HG03066 (cell line): ENCODE data around the gene IREB2.

Experiments
- ATAC-seq: cut with Tn5 transposase; IDR thresholded peaks from one replicate; pipeline ENCODE4 v1.9.1; 2021; ENCODE audit warnings: low read depth; ENCODE audit not compliant: unreplicated experiment

Gene IREB2

GRCh38 chr15:78405336-78405924 is 32.6 kb upstream of the IREB2 start:
- ATAC-seq, result no peak

GRCh38 chr15:78406016-78406585 is 31.9 kb upstream of the IREB2 start:
- ATAC-seq, result no peak

- no peak for ATAC-seq
These were observed 30.2 kb upstream of the IREB2 start for GRCh38 chr15:78407608-78408354.

DNA sequence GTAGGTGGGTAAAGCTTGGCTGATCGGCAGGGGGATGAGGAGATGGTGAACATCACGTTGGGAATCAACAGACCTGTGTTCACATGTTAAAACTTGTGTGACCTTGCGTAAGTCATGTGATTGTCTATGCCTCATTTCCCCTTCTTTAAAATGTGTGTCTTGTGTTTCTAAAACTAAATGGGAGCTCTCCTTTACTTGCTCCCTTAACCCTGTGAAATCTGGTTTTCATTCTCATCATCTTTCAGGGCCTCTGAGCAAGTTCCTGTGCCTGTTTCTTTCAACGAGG is 29.7 kb upstream of the IREB2 start:
- no peak for ATAC-seq

DNA sequence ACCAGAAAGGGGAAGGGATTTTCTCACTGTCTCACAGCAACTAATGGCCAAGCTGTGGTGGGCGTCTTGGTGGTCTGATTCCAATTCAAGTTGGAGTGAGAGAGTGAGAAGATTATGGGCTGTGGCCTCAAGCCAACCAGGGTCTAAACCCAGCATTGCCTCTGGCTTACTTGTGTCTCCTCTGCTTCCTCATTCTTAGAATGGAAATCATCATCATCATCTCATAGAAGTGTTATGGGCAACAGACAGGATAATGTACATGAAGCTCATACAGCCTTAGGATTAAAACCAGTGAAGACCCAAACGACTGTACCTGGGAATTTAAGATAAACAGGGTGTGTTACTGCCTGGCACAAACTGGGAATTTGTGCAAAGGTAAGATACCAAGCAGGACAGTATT is 29.1 kb upstream of the IREB2 start:
- no peak for ATAC-seq

DNA sequence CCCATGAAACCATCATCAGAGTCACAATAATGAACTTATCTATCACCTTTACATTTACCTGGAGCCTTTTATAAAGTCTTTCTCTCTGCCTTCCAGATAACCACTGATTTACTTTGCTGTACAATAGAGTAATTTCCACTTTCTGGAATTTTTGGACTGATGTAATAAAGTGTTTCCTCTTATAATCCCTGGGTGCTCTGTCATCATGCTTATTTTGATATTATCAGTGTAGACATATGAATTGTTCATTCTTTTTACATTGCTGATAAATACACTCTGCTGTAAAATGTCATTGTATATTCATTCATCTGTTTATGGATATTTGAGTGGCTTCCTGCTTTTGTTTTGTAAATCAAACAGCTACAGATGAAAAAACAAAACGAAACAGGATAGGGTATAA is 27.0 kb upstream of the IREB2 start:
- ATAC-seq, result no peak

- ATAC-seq, result no peak
These were observed 23.3 kb upstream of the IREB2 start for GRCh38 chr15:78414621-78415250.

DNA sequence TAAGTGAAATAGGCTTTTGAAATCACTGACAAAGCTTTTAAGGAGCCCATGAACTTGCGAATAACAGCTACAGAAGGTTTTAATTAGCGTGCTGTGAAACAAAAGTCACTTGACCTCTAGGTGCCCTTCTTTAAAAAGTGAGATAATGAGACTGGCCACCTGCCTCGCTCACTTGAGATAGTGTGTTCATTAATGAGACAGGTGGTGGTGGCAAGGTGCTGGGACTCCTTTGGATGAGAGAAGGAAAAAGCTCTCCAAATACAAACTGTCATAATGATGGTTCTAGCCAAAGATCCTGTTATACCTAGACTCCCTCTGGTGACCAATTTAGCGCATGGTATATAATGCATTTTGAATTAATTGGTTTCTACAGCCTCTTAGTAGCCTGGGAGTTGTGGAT is 22.7 kb upstream of the IREB2 start:
- ATAC-seq, result no peak

DNA sequence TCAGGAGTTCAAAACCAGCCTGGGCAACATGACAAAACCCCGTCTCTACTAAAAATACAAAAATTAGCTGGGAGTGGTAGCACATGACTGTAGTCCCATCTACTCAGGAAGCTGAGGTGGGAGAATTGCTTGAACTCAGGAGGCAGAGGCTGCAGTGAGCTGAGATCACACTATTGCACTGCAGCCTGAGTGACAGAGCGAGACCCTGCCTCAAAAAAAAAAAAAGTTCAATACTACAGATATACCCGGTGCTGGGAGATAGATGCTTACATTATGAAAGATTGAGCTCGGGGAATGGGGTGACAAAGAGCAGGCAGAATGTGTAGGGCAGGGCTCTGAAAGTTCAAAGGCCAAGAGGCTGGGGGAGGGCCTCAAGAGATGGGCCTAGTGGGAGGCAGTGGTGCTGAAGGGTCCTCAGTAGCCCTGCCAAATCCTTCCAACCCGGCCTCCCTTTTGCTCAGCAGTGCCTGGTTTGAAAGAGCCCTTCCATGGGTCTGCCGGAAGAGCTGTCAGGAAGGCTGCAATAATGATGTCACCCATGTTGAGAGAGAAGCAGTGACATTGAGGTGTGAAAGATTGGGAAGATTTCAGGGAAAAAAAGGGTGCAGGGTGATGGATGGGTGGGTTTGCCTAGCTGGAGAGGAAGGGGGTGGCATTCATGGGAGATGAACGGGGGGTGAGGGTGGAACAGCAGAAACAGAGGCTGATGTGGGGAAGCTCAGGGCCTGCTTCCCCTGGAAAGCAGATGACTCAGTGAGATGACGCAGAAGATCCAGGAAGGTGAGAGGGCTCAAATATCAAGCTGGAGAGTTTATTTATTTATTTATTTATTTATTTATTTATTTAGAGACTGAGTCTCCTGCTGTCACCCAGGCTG is 20.0 kb upstream of the IREB2 start:
- ATAC-seq, result no peak

- no peak for ATAC-seq
These were observed 19.3 kb upstream of the IREB2 start for GRCh38 chr15:78418686-78419085.

- no peak for ATAC-seq
These were observed 18.6 kb upstream of the IREB2 start for GRCh38 chr15:78419367-78419766.

GRCh38 chr15:78420220-78420619 is 17.8 kb upstream of the IREB2 start:
- ATAC-seq, result no peak

GRCh38 chr15:78420766-78421165 is 17.2 kb upstream of the IREB2 start:
- ATAC-seq, result no peak

GRCh38 chr15:78421238-78421965 is 16.6 kb upstream of the IREB2 start:
- ATAC-seq, result no peak

- no peak for ATAC-seq
These were observed 15.3 kb upstream of the IREB2 start for GRCh38 chr15:78422571-78423340.

DNA sequence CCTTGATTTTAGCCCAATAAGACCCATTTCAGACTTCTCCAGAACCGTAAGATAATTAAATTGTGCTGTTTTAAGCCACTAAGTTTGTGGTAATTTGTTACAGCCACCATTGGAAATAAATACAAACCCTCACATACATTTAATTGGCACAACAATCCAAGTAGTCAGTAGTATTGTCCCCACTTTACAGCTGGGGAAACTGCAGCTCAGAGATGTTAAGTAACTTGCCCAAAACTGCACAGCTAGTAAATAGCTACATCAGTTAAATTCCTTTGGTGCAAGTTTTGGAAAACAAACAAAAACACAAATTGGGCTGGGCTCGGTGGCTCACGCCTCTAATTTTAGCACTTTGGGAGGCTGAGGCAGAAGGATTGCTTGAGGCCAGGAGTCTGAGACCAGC is 13.3 kb upstream of the IREB2 start:
- ATAC-seq, result no peak

DNA sequence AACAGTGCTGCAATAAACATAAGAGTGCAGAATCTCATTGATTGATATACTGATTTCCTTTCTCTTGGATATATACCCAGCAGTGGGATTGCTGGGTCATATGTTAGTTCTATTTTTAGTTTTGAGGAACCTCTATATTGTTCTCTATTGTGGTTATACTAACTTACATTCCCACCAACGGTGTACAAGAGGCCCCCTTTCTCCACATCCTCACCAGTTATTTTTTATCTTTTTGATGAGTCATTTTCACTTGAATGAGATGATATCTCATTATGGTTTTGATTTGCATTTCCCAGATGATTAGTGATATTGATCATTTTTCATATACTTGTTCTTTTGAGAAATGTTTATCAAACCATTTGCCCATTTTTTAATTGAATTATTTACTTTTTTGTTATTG is 12.4 kb upstream of the IREB2 start:
- ATAC-seq, result no peak

GRCh38 chr15:78426300-78426699 is 11.7 kb upstream of the IREB2 start:
- ATAC-seq, result no peak

DNA sequence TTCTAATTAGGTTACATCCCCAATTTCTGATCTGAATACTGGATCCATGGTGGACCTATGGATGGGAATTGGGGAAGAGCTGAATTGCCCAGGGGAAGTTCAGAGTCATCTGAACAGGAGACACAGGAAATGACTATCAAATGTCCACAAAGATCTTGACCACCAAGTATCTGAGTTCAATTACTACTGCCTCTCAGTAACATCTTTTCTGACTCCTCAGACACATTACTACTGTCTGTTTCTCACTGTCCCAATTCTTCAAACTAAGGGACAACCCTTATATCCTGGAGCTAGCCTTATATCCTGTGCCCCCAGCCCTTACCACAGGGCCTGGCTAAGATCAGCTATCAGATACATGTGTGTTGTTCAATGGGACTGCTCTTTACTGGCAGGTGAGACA is 10.1 kb upstream of the IREB2 start:
- no peak for ATAC-seq

GRCh38 chr15:78429477-78429876 is 8.5 kb upstream of the IREB2 start:
- ATAC-seq, result no peak
